SH-SY5Y (cell line): ENCODE measurements around the gene SLC11A2.

Source experiments
- GATA2 ChIP-seq: IDR thresholded peaks from 2 replicates; pipeline ENCODE4 v1.6.1; 2011; ENCODE audit warnings: mild to moderate bottlenecking, low read depth, low read length
- GATA3 ChIP-seq: IDR thresholded peaks from 2 replicates; pipeline ENCODE4 v1.6.1; 2011; ENCODE audit warnings: low read depth, mild to moderate bottlenecking, low read length, moderate library complexity

DNA sequence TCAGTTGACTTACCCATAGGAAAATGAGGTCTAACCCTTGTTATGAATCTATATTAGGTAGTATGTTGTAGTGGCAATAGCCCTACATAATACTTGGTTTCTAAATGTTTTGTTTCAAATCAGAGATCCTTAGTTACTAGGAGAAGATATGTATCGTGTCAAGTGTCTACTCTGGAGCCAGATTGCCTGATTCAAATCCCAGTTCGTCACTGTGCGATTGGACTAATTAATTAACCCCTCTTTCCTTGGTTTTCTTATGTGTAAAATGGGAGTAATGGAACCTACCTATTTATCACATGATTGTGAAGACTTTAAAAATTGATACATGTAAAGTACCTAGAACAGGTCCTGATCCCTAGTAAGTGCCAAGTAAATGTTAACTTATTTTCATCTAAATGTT lies 23.3 kb upstream of the SLC11A2 start:
- no peak for TF ChIP-seq GATA3
- TF ChIP-seq GATA2: no peak
